HG03575 (cell line): ENCODE results near the gene SGMS2.

ENCODE experiments used
- ATAC-seq: cut with Tn5 transposase; IDR thresholded peaks from one replicate; pipeline ENCODE4 v1.9.1; 2021; ENCODE audit not compliant: unreplicated experiment, insufficient number of reproducible peaks, low FRiP score; ENCODE audit errors: extremely low read depth

The SGMS2 gene

DNA sequence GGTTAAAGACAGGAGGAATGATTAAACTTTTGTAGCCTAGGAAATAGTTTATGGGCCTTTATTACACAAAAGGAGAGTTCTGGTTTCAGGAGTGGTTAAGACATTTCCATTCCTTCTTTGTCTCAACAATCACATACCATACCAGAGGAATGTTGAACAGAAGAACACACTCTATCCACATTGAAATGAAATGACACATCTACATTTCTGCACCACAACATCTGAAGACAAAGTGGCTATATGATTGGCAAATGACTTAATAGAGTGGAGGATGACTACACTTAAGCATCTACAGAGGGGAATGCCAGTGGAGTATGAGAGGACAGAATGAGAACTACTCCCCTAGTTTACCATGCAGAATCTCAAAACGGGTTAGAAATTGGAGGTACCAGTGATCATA is 114.6 kb downstream of the SGMS2 start:
- no peak for ATAC-seq

GRCh38 chr4:107945809-107946208 is 121.1 kb downstream of the SGMS2 start:
- ATAC-seq, result no peak

- no peak for ATAC-seq
These were observed 126.2 kb downstream of the SGMS2 start for GRCh38 chr4:107950746-107951540.

- ATAC-seq, result no peak
These were observed 126.8 kb downstream of the SGMS2 start for GRCh38 chr4:107951551-107951950.

DNA sequence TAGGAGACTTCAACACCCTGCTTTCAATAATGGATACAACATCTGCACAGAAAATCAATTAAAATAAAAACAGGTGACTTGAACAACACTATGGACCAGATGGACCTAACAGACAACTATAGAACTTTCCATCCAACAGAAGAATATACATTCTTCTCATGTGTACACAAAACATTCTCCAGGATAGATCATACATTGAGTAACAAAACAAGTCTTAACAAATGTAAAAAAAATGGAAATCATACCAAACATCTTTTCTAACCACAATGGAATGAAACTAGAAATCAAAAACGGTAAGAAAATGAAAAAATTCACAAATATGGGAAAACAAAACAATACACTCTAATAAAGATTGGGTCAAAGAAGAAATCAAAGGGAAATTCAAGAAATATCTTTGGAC is 131.3 kb downstream of the SGMS2 start:
- no peak for ATAC-seq
